Liver (tissue), 9 donors: ENCODE results near the gene ZNF282. TPM values are rescaled to one million over a fixed set of nuclear protein-coding genes. Genes with fewer than 3 reads are reported as not detected.

Experiments
- DNase-seq: peaks from one replicate; pipeline ENCODE4 v3.0.0-alpha.2; 2017; ENCODE audit warnings: low spot score
- H3K27ac ChIP-seq, 2 donors: one replicate each; pipeline ENCODE4 v1.7.0; 2013; ENCODE audit warnings: inconsistent platforms in 2 of 2, low read length in 2 of 2, control low read depth in 1 of 2, low read depth in 1 of 2, mild to moderate bottlenecking in 1 of 2
- H3K27me3 ChIP-seq, 4 donors: one replicate each; pipeline versions ENCODE4 v1.6.1 to v1.7.0; 2013; ENCODE audit warnings: low read length in 3 of 4, inconsistent platforms in 1 of 4, mild to moderate bottlenecking in 1 of 4, moderate library complexity in 1 of 4; ENCODE audit not compliant: control insufficient read depth in 4 of 4, insufficient read depth in 4 of 4
- H3K36me3 ChIP-seq, 4 donors: one replicate each; pipeline versions ENCODE4 v1.6.1 to v1.7.0; 2013; ENCODE audit warnings: low read length in 3 of 4, mild to moderate bottlenecking in 3 of 4, low read depth in 1 of 4, moderate library complexity in 1 of 4; ENCODE audit not compliant: control insufficient read depth in 4 of 4, insufficient read depth in 3 of 4
- H3K4me1 ChIP-seq, 4 donors: one replicate each; pipeline versions ENCODE4 v1.6.1 to v1.7.0; 2013; ENCODE audit warnings: low read length in 3 of 4, mild to moderate bottlenecking in 3 of 4, moderate library complexity in 1 of 4; ENCODE audit not compliant: control insufficient read depth in 4 of 4, insufficient read depth in 4 of 4
- H3K4me3 ChIP-seq, 3 donors: one replicate each; pipeline versions ENCODE4 v1.6.1 to v1.7.0; 2013; ENCODE audit warnings: low read length in 3 of 3, control low read depth in 1 of 3, low read depth in 1 of 3, mild to moderate bottlenecking in 1 of 3
- H3K9ac ChIP-seq, 2 donors: one replicate each; pipeline ENCODE4 v1.7.0; 2013; ENCODE audit warnings: low read length in 2 of 2, mild to moderate bottlenecking in 2 of 2, moderate library complexity in 2 of 2, control low read depth in 1 of 2, low read depth in 1 of 2
- H3K9me3 ChIP-seq, 4 donors: one replicate each; pipeline versions ENCODE4 v1.6.1 to v1.7.0; 2013; ENCODE audit warnings: low read length in 3 of 4; ENCODE audit not compliant: control insufficient read depth in 4 of 4
- ATF3 ChIP-seq: IDR thresholded peaks from 2 replicates; pipeline ENCODE4 v1.6.1; 2016; ENCODE audit warnings: antibody characterized with exemption
- EGR1 ChIP-seq, 2 donors: IDR thresholded peaks; 2 replicates each; pipeline ENCODE4 v1.6.1; 2016 to 2018; ENCODE audit warnings: antibody characterized with exemption in 2 of 2, low read depth in 2 of 2
- FOXA2 ChIP-seq: IDR thresholded peaks from 2 replicates; pipeline ENCODE4 v1.6.1; 2016; ENCODE audit warnings: antibody characterized with exemption
- GABPA ChIP-seq, 2 donors: IDR thresholded peaks in 1 of 2; conservative IDR thresholded peaks in 1 of 2; 2 replicates each; pipeline ENCODE4 v1.6.1; 2016; ENCODE audit warnings: antibody characterized with exemption in 2 of 2, mild to moderate bottlenecking in 1 of 2, moderate library complexity in 1 of 2
- HNF4A ChIP-seq, 2 donors: conservative IDR thresholded peaks; 2 replicates each; pipeline ENCODE4 v1.6.1; 2016; ENCODE audit warnings: antibody characterized with exemption in 2 of 2, mild to moderate bottlenecking in 2 of 2
- HNF4G ChIP-seq: IDR thresholded peaks from 2 replicates; pipeline ENCODE4 v1.6.1; 2016; ENCODE audit warnings: antibody characterized with exemption
- JUND ChIP-seq, 2 donors: IDR thresholded peaks; 2 replicates each; pipeline ENCODE4 v1.6.1; 2016; ENCODE audit warnings: antibody characterized with exemption in 2 of 2
- NR2F2 ChIP-seq: IDR thresholded peaks from 2 replicates; pipeline ENCODE4 v1.6.1; 2016; ENCODE audit warnings: antibody characterized with exemption
- RAD21 ChIP-seq, 2 donors: IDR thresholded peaks; 2 replicates each; pipeline ENCODE4 v1.6.1; 2016; ENCODE audit warnings: antibody characterized with exemption in 2 of 2, mild to moderate bottlenecking in 2 of 2
- REST ChIP-seq: IDR thresholded peaks from 2 replicates; pipeline ENCODE4 v1.6.1; 2016; ENCODE audit warnings: antibody characterized with exemption, mild to moderate bottlenecking
- RXRA ChIP-seq, 2 donors: IDR thresholded peaks; 2 replicates each; pipeline ENCODE4 v1.6.1; 2017 to 2018; ENCODE audit warnings: antibody characterized with exemption in 2 of 2, mild to moderate bottlenecking in 1 of 2
- YY1 ChIP-seq: IDR thresholded peaks from 2 replicates; pipeline ENCODE4 v1.6.1; 2016; ENCODE audit warnings: antibody characterized with exemption, mild to moderate bottlenecking
- ZBTB33 ChIP-seq: IDR thresholded peaks from 2 replicates; pipeline ENCODE4 v1.6.1; 2016; ENCODE audit warnings: antibody characterized with exemption
- whole genome bisulfite sequencing: extraction: QIAGEN DNeasy Blood & Tissue Kit; methylation state at CpG from one replicate; pipeline ENCODE4 v1.1.7; 2013; 5-methylcytosine and 5-hydroxymethylcytosine counted together
- polyA plus RNA-seq, 2 donors: library from polyadenylated mRNA; stranded (reverse) in 1 of 2; unstranded in 1 of 2; fragments of 200-250 nt in 1 of 2; fragments of >200 nt in 1 of 2; fragmentation: Nextera tagmentation in 1 of 2; extraction: Ambion mirVana in 1 of 2; gene quantifications; one replicate each; pipeline versions ENCODE4 v1.2.1 to v1.2.3, GENCODE V29; 2013 to 2015
- total RNA-seq, 2 donors: library from RNA; depleted of rRNA; stranded (reverse); fragments of >200 nt; gene quantifications; one replicate each; pipeline ENCODE4 v1.2.3, GENCODE V29; 2014
- donor health status: healthy.
- donor health status: healthy.
- donor health status: healthy.
- donor health status: healthy.
- donor health status: healthy.

Gene ZNF282
- total and polyA plus RNA-seq, 4 donors = 2.0 to 78.6 (median 13.1) TPM

- no peak for DNase-seq
- H3K36me3 ChIP-seq = peaks cover 0 to 3% (median 1%) of the 10 kb centered on the region in 4 donors
- H3K9ac ChIP-seq = no peak overlapping the region
- no peak for TF ChIP-seq NR2F2
- no peak for TF ChIP-seq ATF3
- TF ChIP-seq GABPA (IDR thresholded peaks at IDR 0.05 in 1 of 2, conservative IDR thresholded peaks at IDR 0.05 in 1 of 2) = no peak
- TF ChIP-seq RAD21 (IDR thresholded peaks at IDR 0.05) = no peak
- TF ChIP-seq YY1 = no peak
- TF ChIP-seq EGR1 (IDR thresholded peaks at IDR 0.05; ENCODE audit: low read depth in 2 of 2) = no peak
- no peak for TF ChIP-seq JUND (IDR thresholded peaks at IDR 0.05)
- H3K9me3 ChIP-seq = no peaks in the 10 kb centered on the region
- no peak overlapping the region for H3K4me3 ChIP-seq
- no peaks in the 10 kb centered on the region for H3K27me3 ChIP-seq
- H3K27ac ChIP-seq = no peak overlapping the region
- WGBS = 75% methylated on average over 5 of the region's 5 CpGs
- H3K4me1 ChIP-seq = peaks cover 4 to 26% (median 19%) of the 10 kb centered on the region in 4 donors
These were observed 49.9 kb downstream of the ZNF282 start for GRCh38 chr7:149245244-149245643.

- WGBS = 79% methylated on average over 5 of the region's 5 CpGs
- peaks cover 4 to 21% (median 14%) of the 10 kb centered on the region in 4 donors for H3K4me1 ChIP-seq
These were observed 50.4 kb downstream of the ZNF282 start for GRCh38 chr7:149245744-149246143.

More at GRCh38 chr7:149245744-149246143, 50.4 kb downstream of the ZNF282 start:
- H3K9ac ChIP-seq = no peak overlapping the region
- TF ChIP-seq ZBTB33 (no peak), REST (no peak), ATF3 (no peak), HNF4A (conservative IDR thresholded peaks at IDR 0.05) (no peak), EGR1 (IDR thresholded peaks at IDR 0.05; ENCODE audit: low read depth in 2 of 2) (no peak), HNF4G (no peak), RXRA (IDR thresholded peaks at IDR 0.05) (no peak), FOXA2 (no peak), JUND (IDR thresholded peaks at IDR 0.05) (no peak)
- no peak overlapping the region for H3K4me3 ChIP-seq
- H3K36me3 ChIP-seq = peaks cover 0 to 6% (median 4%) of the 10 kb centered on the region in 4 donors
- no peaks in the 10 kb centered on the region for H3K9me3 ChIP-seq
- no peaks in the 10 kb centered on the region for H3K27me3 ChIP-seq
- no peak overlapping the region for H3K27ac ChIP-seq
- DNase-seq = no peak
